ENCODE measurements around the gene DGKH. TPM values are rescaled to one million over a fixed set of nuclear protein-coding genes. Genes with fewer than 3 reads are reported as not detected.
"Not testable (repeated sequence)": the region's sequence is repeated elsewhere in the genome, so short reads cannot be mapped to it uniquely, and the experiment has no call there.

The DGKH gene
- total RNA-seq, 1 experiment from 2014 or later, result 9.2 TPM

DNA sequence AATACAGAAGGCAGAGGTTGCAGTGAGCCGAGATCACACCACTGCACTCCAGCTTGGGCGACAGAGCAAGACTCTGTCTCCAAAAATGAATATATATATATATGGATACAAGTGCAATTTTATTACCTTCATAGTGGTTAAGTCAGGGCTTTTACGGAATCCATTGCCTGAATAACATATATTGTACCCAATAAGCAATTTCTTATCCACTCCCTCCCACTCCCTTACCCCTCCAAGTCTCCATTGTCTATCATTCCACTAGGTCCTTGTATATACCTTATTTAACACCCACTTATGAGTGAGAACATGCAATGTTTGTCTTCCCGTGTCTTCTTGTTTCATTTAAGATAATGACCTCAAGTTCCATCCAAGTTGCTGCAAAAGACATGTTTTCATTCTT, 175.2 kb downstream of the DGKH start (continued):
- TF ChIP-seq, protein P1, sequence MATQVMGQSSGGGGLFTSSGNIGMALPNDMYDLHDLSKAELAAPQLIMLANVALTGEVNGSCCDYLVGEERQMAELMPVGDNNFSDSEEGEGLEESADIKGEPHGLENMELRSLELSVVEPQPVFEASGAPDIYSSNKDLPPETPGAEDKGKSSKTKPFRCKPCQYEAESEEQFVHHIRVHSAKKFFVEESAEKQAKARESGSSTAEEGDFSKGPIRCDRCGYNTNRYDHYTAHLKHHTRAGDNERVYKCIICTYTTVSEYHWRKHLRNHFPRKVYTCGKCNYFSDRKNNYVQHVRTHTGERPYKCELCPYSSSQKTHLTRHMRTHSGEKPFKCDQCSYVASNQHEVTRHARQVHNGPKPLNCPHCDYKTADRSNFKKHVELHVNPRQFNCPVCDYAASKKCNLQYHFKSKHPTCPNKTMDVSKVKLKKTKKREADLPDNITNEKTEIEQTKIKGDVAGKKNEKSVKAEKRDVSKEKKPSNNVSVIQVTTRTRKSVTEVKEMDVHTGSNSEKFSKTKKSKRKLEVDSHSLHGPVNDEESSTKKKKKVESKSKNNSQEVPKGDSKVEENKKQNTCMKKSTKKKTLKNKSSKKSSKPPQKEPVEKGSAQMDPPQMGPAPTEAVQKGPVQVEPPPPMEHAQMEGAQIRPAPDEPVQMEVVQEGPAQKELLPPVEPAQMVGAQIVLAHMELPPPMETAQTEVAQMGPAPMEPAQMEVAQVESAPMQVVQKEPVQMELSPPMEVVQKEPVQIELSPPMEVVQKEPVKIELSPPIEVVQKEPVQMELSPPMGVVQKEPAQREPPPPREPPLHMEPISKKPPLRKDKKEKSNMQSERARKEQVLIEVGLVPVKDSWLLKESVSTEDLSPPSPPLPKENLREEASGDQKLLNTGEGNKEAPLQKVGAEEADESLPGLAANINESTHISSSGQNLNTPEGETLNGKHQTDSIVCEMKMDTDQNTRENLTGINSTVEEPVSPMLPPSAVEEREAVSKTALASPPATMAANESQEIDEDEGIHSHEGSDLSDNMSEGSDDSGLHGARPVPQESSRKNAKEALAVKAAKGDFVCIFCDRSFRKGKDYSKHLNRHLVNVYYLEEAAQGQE (IDR thresholded peaks at IDR 0.05; ENCODE audit: low read depth), result no peak

DNA sequence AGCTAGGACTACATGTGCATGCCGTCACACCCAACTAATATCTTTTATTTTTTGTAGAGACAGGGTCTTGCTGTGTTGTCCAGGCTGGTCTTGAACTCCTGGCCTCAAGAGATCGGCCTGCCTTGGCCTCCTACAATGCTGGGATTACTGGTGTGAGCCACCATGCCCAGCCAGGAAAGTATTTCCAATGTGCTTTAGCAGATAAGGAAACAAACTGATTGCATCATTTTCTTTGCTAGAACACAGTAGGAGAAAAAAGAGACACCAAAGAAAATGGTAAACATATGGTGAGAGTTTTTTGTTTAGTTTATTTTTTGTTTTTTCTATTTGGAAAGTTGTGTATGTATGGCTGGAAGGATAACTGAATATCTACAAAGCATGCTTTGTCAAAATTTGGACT, 176.6 kb downstream of the DGKH start:
- H3K27me3 ChIP-seq (ENCODE audit: insufficient read depth, low read length), result no peaks in the 10 kb centered on the region
- H3K9me2 ChIP-seq (ENCODE audit: insufficient read depth), result no peaks in the 10 kb centered on the region
- H4K20me1 ChIP-seq (ENCODE audit: insufficient read depth), result no peaks in the 10 kb centered on the region
- H3K36me3 ChIP-seq (ENCODE audit: control insufficient read depth in 1 of 2, insufficient read depth in 2 of 2, low read length in 2 of 2), result no peaks in the 10 kb centered on the region
- no peak for TF ChIP-seq CEBPB (IDR thresholded peaks at IDR 0.05; ENCODE audit: low read depth)
- no peak for TF ChIP-seq POLR2AphosphoS5 (IDR thresholded peaks at IDR 0.05; ENCODE audit: low read depth, low read length)
- TF ChIP-seq EZH2 (IDR thresholded peaks at IDR 0.05), result no peak
- no peak for TF ChIP-seq YY1 (IDR thresholded peaks at IDR 0.05; ENCODE audit: extremely low read depth, insufficient replicate concordance, low read depth, low read length)
- TF ChIP-seq, protein P2, sequence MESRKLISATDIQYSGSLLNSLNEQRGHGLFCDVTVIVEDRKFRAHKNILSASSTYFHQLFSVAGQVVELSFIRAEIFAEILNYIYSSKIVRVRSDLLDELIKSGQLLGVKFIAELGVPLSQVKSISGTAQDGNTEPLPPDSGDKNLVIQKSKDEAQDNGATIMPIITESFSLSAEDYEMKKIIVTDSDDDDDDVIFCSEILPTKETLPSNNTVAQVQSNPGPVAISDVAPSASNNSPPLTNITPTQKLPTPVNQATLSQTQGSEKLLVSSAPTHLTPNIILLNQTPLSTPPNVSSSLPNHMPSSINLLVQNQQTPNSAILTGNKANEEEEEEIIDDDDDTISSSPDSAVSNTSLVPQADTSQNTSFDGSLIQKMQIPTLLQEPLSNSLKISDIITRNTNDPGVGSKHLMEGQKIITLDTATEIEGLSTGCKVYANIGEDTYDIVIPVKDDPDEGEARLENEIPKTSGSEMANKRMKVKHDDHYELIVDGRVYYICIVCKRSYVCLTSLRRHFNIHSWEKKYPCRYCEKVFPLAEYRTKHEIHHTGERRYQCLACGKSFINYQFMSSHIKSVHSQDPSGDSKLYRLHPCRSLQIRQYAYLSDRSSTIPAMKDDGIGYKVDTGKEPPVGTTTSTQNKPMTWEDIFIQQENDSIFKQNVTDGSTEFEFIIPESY (IDR thresholded peaks at IDR 0.05; ENCODE audit: extremely low read depth, insufficient replicate concordance, low read length), result no peak
- no peak for TF ChIP-seq POLR2A (IDR thresholded peaks at IDR 0.05; ENCODE audit: borderline replicate concordance, extremely low read depth, insufficient read depth, insufficient read length)
- no peak for TF ChIP-seq JUND (IDR thresholded peaks at IDR 0.05)
- H3K9me3 ChIP-seq (ENCODE audit: control insufficient read depth in 1 of 2, insufficient read depth in 1 of 2, low read depth in 1 of 2, low read length in 2 of 2), result no peaks in the 10 kb centered on the region
- H3K9ac ChIP-seq (ENCODE audit: low read length), result no peak overlapping the region
- intact Hi-C loops (cut with micrococcal nuclease), result no loop called here
- H3K4me2 ChIP-seq (ENCODE audit: low read length), result no peak overlapping the region
- ChIA-PET POLR2A (no interaction called here), RAD21 (ENCODE audit: low non-redundant PET in 1 of 2, low total read pairs in 2 of 2, uncharacterized antibody in 2 of 2, unreplicated experiment in 2 of 2) (no interaction called here), CTCF (no interaction called here)
- no TSS peak for BruUV-seq (replicated peaks)
- H3K79me2 ChIP-seq (ENCODE audit: insufficient read depth, low read length), result no peaks in the 10 kb centered on the region
- H3K4me3 ChIP-seq (replicated peaks in 1 of 2; ENCODE audit: low read depth in 1 of 2, low read length in 2 of 2), result no peak overlapping the region
- no peak for DNase-seq (ENCODE audit: low read depth, low spot score)
- ATAC-seq, result no peak
- H3K4me1 ChIP-seq (ENCODE audit: control insufficient read depth in 1 of 2, insufficient read depth in 2 of 2, low read length in 2 of 2), result no peaks in the 10 kb centered on the region
- H3K27ac ChIP-seq (ENCODE audit: low read depth, low read length), result no peak overlapping the region
- no peak overlapping the region for H2AFZ ChIP-seq (ENCODE audit: low read depth, low read length, poor library complexity, severe bottlenecking)

DNA sequence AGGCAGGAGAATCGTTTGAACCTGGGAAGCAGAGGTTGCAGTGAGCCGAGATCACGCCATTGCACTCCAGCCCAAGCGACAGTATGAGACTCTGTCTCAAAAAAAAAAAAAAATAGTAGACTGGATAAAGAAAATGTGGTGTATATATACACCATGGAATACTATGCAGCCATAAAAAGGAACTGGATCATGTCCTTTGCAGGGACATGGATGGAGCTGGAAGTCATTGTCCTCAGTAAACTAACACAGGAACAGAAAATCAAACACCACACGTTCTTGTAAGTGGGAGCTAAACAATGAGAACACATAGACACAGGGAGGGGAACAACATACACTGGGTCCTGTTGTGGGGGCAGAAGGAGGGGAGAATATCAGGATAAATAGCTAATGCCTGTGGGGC, 178.3 kb downstream of the DGKH start:
- H3K4me1 ChIP-seq (ENCODE audit: control insufficient read depth in 1 of 2, insufficient read depth in 2 of 2, low read length in 2 of 2); BruUV-seq (replicated peaks); H3K27me3 ChIP-seq (ENCODE audit: insufficient read depth, low read length); ATAC-seq; H3K36me3 ChIP-seq (ENCODE audit: control insufficient read depth in 1 of 2, insufficient read depth in 2 of 2, low read length in 2 of 2); RAD21 ChIA-PET (ENCODE audit: low non-redundant PET in 1 of 2, low total read pairs in 2 of 2, uncharacterized antibody in 2 of 2, unreplicated experiment in 2 of 2); H3K9me2 ChIP-seq (ENCODE audit: insufficient read depth); H3K9ac ChIP-seq (ENCODE audit: low read length); H2AFZ ChIP-seq (ENCODE audit: low read depth, low read length, poor library complexity, severe bottlenecking); CTCF ChIA-PET; DNase-seq (ENCODE audit: low read depth, low spot score); H3K9me3 ChIP-seq (ENCODE audit: control insufficient read depth in 1 of 2, insufficient read depth in 1 of 2, low read depth in 1 of 2, low read length in 2 of 2); H4K20me1 ChIP-seq (ENCODE audit: insufficient read depth); intact Hi-C loops (cut with micrococcal nuclease); H3K79me2 ChIP-seq (ENCODE audit: insufficient read depth, low read length); H3K27ac ChIP-seq (ENCODE audit: low read depth, low read length); H3K4me2 ChIP-seq (ENCODE audit: low read length); H3K4me3 ChIP-seq (replicated peaks in 1 of 2; ENCODE audit: low read depth in 1 of 2, low read length in 2 of 2); POLR2A ChIA-PET: not testable (repeated sequence)

Data from HCT116 (cell line).